Endodermal cell (in vitro differentiated cells): ENCODE results near the gene HOXB3. TPM values are rescaled to one million over a fixed set of nuclear protein-coding genes. Genes with fewer than 3 reads are reported as not detected.

ENCODE experiments used
- DNase-seq: peaks from one replicate; pipeline ENCODE4 v3.0.0-alpha.2; 2017
- H3K27ac ChIP-seq: 2 replicates; pipeline ENCODE4 v1.5.1; 2013; ENCODE audit warnings: mild to moderate bottlenecking, low read depth, low read length, moderate library complexity
- H3K27me3 ChIP-seq: 2 replicates; pipeline ENCODE4 v1.6.1; 2013; ENCODE audit warnings: mild to moderate bottlenecking, low read length, moderate library complexity; ENCODE audit not compliant: insufficient read depth, control insufficient read depth, poor library complexity, severe bottlenecking
- H3K36me3 ChIP-seq: 2 replicates; pipeline ENCODE4 v1.7.0; 2013; ENCODE audit warnings: mild to moderate bottlenecking, low read length, moderate library complexity; ENCODE audit not compliant: control insufficient read depth, insufficient read depth
- H3K4me1 ChIP-seq: one replicate; pipeline ENCODE4 v1.7.0; 2013; ENCODE audit warnings: low read length; ENCODE audit not compliant: control insufficient read depth, insufficient read depth
- H3K4me3 ChIP-seq: 2 replicates; pipeline ENCODE4 v1.5.1; 2013; ENCODE audit warnings: mild to moderate bottlenecking, low read length, moderate library complexity
- H3K9ac ChIP-seq: 2 replicates; pipeline ENCODE4 v1.6.1; 2013; ENCODE audit warnings: mild to moderate bottlenecking, low read length, moderate library complexity; ENCODE audit not compliant: poor library complexity, severe bottlenecking; ENCODE audit errors: extremely low read depth
- H3K9me3 ChIP-seq: 2 replicates; pipeline ENCODE4 v1.6.1; 2013; ENCODE audit warnings: mild to moderate bottlenecking, low read length, moderate library complexity; ENCODE audit not compliant: control insufficient read depth
- H3K27ac Mint-ChIP-seq: 2 replicates; pipeline ENCODE4 v1.8.0; 2020; ENCODE audit warnings: mixed read lengths
- H3K27me3 Mint-ChIP-seq: 2 replicates; pipeline ENCODE4 v1.8.0; 2021; ENCODE audit warnings: mild to moderate bottlenecking, mixed read lengths; ENCODE audit not compliant: insufficient read depth
- H3K36me3 Mint-ChIP-seq: 2 replicates; pipeline ENCODE4 v1.8.0; 2020; ENCODE audit warnings: low read depth, mixed read lengths
- H3K4me1 Mint-ChIP-seq: 2 replicates; pipeline ENCODE4 v1.8.0; 2020; ENCODE audit warnings: mixed read lengths
- H3K4me3 Mint-ChIP-seq: 2 replicates; pipeline ENCODE4 v1.8.0; 2020; ENCODE audit warnings: mild to moderate bottlenecking, moderate library complexity, mixed read lengths
- H3K9me3 Mint-ChIP-seq: 2 replicates; pipeline ENCODE4 v1.8.0; 2020; ENCODE audit warnings: mild to moderate bottlenecking, mixed read lengths
- WGBS, 2 experiments: methylation state at CpG; one replicate each; pipeline versions ENCODE4 v1.1.5 to v1.1.7; 2013; ENCODE audit warnings: missing lambda C conversion rate in 2 of 2, mixed read lengths in 1 of 2; ENCODE audit not compliant: insufficient coverage in 1 of 2, insufficient read length in 1 of 2; 5-methylcytosine and 5-hydroxymethylcytosine counted together
- total RNA-seq, 2 donors: library from RNA; stranded (reverse); fragmentation: NEBNext Ultra II Directional in 1 of 2; extraction: Animal tissue kit (Norgen Biotek cat#: 25700) in 1 of 2; gene quantifications; 2 replicates in 1 of 2; 3 replicates in 1 of 2; pipeline ENCODE4 v1.2.1, GENCODE V29; 2021
- TF ChIP-seq, protein P1 (sequence below): fragments of 200-600 bp; sonication (generic); conservative IDR thresholded peaks from 2 replicates; pipeline ENCODE4 v1.5.0; 2021; ENCODE audit warnings: antibody characterized with exemption, mild to moderate bottlenecking

Gene HOXB3
- total RNA-seq, 2 donors from 2014 or later = not detected

DNA sequence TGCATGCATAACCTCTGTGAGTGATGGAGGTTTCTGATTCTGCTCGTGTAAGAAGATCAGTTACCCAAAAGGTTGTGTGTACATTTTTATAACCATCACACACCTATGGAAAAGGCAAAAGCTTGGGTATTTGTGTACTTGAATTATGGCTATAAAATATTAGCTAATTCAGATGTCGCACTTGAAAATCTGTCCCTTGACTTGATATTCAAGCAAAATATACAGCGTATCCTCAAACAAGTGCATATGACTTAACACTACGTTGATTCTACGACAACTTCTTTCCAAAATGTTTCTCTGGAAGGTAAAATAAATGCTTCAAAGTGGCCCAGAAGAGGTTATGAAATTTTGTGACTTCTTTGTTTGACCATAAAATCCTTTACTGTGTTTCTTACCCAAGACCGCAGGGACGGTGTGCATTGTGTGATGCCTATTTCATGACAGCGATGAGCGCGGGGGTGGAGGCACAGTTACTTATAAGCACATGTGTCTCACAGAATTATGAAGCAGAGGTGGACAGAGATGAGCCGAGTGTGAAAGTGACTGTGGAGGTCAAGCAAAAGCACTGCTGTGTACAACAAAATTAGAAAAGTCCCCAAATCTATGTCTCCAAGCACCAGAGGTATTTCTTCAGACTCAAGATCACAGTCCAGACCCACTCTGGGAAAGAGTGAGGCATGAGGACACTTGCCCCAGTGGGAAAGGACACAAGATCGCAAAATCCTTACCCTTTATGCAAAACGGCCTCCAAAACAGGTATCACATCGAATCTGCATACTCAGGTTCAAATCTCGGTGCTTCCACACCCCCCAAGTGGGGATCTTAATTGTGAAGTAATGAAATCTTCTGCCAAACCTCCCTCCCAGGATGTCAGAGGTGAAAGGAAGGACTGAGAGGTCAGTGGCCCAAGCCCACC lies 40.2 kb upstream of the HOXB3 start:
- WGBS, 2 experiments = 38 to 41% methylated on average over 6 to 14 of the region's 15 CpGs
- no peak overlapping the region for H3K27ac Mint-ChIP-seq
- no peak overlapping the region for H3K27ac ChIP-seq
- no peak overlapping the region for H3K9ac ChIP-seq
- H3K27me3 Mint-ChIP-seq = peaks cover 100% of the 10 kb centered on the region
- H3K9me3 ChIP-seq = peaks cover 7% of the 10 kb centered on the region
- no peaks in the 10 kb centered on the region for H3K4me1 ChIP-seq
- DNase-seq = peak; percentile 35
- TF ChIP-seq, protein P1, sequence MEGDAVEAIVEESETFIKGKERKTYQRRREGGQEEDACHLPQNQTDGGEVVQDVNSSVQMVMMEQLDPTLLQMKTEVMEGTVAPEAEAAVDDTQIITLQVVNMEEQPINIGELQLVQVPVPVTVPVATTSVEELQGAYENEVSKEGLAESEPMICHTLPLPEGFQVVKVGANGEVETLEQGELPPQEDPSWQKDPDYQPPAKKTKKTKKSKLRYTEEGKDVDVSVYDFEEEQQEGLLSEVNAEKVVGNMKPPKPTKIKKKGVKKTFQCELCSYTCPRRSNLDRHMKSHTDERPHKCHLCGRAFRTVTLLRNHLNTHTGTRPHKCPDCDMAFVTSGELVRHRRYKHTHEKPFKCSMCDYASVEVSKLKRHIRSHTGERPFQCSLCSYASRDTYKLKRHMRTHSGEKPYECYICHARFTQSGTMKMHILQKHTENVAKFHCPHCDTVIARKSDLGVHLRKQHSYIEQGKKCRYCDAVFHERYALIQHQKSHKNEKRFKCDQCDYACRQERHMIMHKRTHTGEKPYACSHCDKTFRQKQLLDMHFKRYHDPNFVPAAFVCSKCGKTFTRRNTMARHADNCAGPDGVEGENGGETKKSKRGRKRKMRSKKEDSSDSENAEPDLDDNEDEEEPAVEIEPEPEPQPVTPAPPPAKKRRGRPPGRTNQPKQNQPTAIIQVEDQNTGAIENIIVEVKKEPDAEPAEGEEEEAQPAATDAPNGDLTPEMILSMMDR = no peak
- H3K4me3 Mint-ChIP-seq = no peak overlapping the region
- H3K36me3 ChIP-seq = no peaks in the 10 kb centered on the region
- H3K4me3 ChIP-seq = no peak overlapping the region
- no peaks in the 10 kb centered on the region for H3K36me3 Mint-ChIP-seq
- peaks cover 1% of the 10 kb centered on the region for H3K4me1 Mint-ChIP-seq
- H3K9me3 Mint-ChIP-seq = peaks cover 2% of the 10 kb centered on the region
- peaks cover 100% of the 10 kb centered on the region for H3K27me3 ChIP-seq

DNA sequence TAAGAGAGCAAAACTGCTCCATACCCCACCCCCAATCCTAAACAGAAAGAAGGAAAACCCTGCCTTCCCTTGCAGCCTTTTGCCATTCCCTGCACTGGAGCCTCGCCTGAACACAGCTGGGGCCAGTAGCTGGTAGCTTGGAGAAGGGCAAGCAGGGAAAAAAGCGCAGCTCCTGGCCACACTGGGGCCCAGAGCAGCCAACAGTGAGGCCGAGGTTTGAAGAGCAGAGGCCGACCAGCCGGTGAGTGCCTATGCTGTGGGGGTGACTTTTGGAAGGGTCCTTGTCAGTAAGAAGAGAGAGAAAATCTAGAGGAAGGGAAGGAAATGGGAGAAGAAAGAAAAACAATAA lies 39.3 kb upstream of the HOXB3 start:
- Mint-ChIP-seq H3K9me3 (peaks cover under 1% of the 10 kb centered on the region), H3K27ac (no peak overlapping the region), H3K27me3 (peaks cover 99% of the 10 kb centered on the region), H3K4me1 (peaks cover 1% of the 10 kb centered on the region), H3K4me3 (no peak overlapping the region), H3K36me3 (no peaks in the 10 kb centered on the region)
- no peaks in the 10 kb centered on the region for H3K4me1 ChIP-seq
- DNase-seq = peak; percentile 48
- no peaks in the 10 kb centered on the region for H3K36me3 ChIP-seq
- WGBS, 2 experiments = 17 to 18% methylated on average over 1 to 5 of the region's 5 CpGs
- H3K4me3 ChIP-seq = no peak overlapping the region
- TF ChIP-seq, protein P1 = no peak
- H3K27me3 ChIP-seq = peaks cover 100% of the 10 kb centered on the region
- H3K9ac ChIP-seq = no peak overlapping the region
- H3K9me3 ChIP-seq = peaks cover 2% of the 10 kb centered on the region
- H3K27ac ChIP-seq = no peak overlapping the region

DNA sequence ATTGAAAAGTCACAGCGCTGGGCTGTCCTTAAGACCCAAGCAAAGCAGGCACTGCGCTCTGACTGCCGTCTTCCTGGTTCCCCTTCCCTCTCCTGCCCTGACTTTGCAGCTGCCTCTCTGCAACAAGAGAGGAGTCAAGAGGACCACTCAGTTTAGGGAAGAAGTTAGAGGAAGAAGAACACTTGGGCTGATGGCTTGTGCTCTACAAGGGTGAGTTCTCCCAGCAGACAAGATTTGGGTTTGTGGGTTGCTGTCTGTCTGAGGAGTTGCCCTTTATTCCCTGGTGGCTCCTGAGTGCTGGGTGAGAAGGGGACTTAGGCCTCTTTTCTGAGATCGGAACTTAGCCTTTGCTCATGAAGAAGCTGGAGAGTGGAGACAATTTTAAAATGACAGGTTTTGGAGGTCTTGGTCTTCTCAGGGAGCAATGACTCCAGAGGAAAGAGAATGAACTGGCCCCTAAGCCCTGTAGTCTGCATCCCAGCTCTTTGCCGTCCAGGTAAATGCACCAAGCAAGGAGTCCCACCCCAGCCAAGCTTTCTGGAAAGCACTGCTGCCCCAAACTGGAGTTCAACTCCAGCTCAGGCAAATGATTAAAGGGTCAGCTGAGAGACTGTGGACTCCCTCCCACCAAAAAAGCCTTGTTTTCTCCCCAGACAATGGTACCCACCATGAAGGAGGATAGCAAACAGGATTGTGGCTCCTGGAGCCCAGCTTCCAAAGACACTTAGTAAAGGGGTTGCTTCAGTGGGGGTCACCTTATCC lies 38.8 kb upstream of the HOXB3 start:
- Histone ChIP-seq H3K4me1 (no peaks in the 10 kb centered on the region), H3K9me3 (no peaks in the 10 kb centered on the region), H3K9ac (no peak overlapping the region), H3K36me3 (no peaks in the 10 kb centered on the region), H3K4me3 (no peak overlapping the region), H3K27ac (no peak overlapping the region), H3K27me3 (peaks cover 100% of the 10 kb centered on the region)
- 21 to 33% methylated on average over 3 to 5 of the region's 5 CpGs for WGBS, 2 experiments
- DNase-seq = peak; percentile 47
- no peak overlapping the region for H3K4me3 Mint-ChIP-seq
- H3K4me1 Mint-ChIP-seq = peaks cover 1% of the 10 kb centered on the region
- no peak overlapping the region for H3K27ac Mint-ChIP-seq
- H3K36me3 Mint-ChIP-seq = no peaks in the 10 kb centered on the region
- TF ChIP-seq, protein P1 = no peak
- H3K27me3 Mint-ChIP-seq = peaks cover 99% of the 10 kb centered on the region
- H3K9me3 Mint-ChIP-seq = no peaks in the 10 kb centered on the region
